Measurements from ENCODE around the gene HIVEP2.

GRCh38 chr6:142821164-142821716, 123.7 kb downstream of the HIVEP2 start:
- TF ChIP-seq CTCF (IDR thresholded peaks at IDR 0.05) (no peak), POLR2A (IDR thresholded peaks at IDR 0.05) (no peak)

Data from esophagus squamous epithelium (tissue), 4 donors.